Measurements from ENCODE around the gene POU2F3.

DNA sequence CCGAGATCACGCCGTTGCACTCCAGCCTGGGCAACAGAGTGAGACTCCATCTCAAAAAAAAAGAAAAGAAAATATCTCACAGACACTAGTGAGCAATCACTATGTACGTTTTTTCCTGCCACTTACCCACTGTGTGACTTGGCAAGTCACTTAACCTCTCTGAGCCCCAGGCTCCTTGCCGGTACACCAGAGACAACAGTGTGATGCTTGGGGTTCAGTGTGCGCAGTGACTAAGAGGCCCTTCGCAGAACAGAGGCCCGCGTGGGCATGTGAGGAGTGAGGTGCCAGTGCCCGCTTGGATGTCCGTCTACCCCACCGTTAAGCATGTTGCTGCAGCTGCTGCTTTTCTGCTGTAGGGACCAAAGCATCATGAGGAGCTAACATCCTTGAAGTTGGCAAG is 22.4 kb upstream of the POU2F3 start:
- no peak for TF ChIP-seq POLR2A (IDR thresholded peaks at IDR 0.05)
- TF ChIP-seq, protein P1, sequence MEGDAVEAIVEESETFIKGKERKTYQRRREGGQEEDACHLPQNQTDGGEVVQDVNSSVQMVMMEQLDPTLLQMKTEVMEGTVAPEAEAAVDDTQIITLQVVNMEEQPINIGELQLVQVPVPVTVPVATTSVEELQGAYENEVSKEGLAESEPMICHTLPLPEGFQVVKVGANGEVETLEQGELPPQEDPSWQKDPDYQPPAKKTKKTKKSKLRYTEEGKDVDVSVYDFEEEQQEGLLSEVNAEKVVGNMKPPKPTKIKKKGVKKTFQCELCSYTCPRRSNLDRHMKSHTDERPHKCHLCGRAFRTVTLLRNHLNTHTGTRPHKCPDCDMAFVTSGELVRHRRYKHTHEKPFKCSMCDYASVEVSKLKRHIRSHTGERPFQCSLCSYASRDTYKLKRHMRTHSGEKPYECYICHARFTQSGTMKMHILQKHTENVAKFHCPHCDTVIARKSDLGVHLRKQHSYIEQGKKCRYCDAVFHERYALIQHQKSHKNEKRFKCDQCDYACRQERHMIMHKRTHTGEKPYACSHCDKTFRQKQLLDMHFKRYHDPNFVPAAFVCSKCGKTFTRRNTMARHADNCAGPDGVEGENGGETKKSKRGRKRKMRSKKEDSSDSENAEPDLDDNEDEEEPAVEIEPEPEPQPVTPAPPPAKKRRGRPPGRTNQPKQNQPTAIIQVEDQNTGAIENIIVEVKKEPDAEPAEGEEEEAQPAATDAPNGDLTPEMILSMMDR (IDR thresholded peaks at IDR 0.05 in 4 of 5, conservative IDR thresholded peaks at IDR 0.05 in 1 of 5), result no peak

Measured in gastrocnemius medialis (tissue), 4 donors.